SK-N-MC (cell line): ENCODE data around the gene ABLIM2.

Source experiments
- EZH2 ChIP-seq: fragments of 200-600 bp; sonication (generic); IDR thresholded peaks from one replicate; pipeline ENCODE4 v1.6.1; 2017; ENCODE audit warnings: antibody characterized with exemption
- FOXP2 ChIP-seq: optimal IDR thresholded peaks from 2 replicates; pipeline ENCODE3; 2011; ENCODE audit warnings: mild to moderate bottlenecking, moderate library complexity; ENCODE audit not compliant: insufficient read depth; ENCODE audit errors: extremely low read length, control extremely low read depth
- POLR2AphosphoS5 ChIP-seq: IDR thresholded peaks from 2 replicates; pipeline ENCODE4 v1.6.1; 2012; ENCODE audit warnings: mild to moderate bottlenecking, low read depth, low read length, borderline replicate concordance

- TF ChIP-seq POLR2AphosphoS5 (no peak), EZH2 (no peak), FOXP2 (no peak)
These were observed 239.6 kb downstream of the ABLIM2 start for GRCh38 chr4:7918981-7919380.
